ENCODE measurements around the gene BUD13.
"Not testable (repeated sequence)": the region's sequence is repeated elsewhere in the genome, so short reads cannot be mapped to it uniquely, and the experiment has no call there.

BUD13 gene

GRCh38 chr11:116792869-116793771 lies 20.3 kb upstream of the BUD13 start:
- DNase-seq: peak; percentile 38

DNA sequence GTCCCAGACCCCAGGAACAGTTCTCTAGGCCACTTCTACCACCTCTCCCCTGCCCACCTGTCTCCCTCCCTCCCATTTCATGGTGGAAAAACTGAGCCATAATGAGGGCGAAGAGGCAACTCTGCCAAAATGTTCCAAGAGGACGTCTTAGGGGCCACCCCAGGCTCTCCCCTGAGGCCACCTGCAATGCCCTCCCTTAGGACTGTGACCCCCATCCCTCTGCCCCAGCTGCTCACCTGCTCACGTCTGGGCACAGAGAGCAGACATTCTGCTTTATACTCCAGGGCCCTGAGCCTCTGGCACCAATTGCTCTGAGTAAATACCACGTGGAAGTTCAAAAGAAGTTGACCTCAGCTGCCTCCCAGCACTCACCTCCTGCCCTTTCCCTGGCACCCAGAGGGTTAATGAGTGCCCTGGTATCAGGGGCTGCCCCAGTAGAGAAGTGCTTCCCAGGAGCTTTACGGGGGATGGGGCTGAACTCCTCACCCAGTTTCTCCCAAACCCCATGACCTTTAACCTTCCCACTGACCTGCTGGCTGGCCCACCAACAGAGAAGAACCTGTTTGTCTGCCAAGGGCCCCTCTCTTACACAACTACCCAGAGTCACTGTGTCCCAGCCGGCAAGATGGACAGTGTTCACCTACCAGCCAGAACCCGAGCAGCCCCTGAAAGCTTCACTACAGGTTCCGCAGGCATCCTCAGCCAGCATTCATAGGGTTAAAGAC lies 19.5 kb upstream of the BUD13 start:
- DNase-seq: no peak

DNA sequence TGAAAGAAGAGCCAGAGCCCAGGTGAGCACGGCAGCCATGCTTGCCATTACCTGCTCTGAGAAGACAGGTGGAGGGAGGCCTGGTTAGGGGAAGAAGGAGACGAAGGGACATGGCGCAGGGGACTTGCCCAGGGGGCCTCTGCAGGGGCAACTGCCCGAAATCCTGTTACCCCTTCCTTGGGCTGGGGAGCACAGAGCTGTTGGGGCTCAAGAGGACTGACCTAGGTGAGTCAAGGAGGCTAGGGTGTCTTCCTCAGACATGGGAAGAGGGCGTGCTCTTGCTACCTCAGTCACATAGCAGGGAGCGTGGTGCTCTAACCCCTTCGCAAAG lies 19.0 kb upstream of the BUD13 start, which contains the start of gene APOA5:
Gene APOA5, minus strand, starts transcription at position 67 of the 331 bp plus-strand sequence. Its CDS starts 19 bp downstream, at position 48.
- DNase-seq: no peak

- peak; percentile 26 for DNase-seq
These were observed 18.4 kb upstream of the BUD13 start for GRCh38 chr11:116791002-116791812.

DNA sequence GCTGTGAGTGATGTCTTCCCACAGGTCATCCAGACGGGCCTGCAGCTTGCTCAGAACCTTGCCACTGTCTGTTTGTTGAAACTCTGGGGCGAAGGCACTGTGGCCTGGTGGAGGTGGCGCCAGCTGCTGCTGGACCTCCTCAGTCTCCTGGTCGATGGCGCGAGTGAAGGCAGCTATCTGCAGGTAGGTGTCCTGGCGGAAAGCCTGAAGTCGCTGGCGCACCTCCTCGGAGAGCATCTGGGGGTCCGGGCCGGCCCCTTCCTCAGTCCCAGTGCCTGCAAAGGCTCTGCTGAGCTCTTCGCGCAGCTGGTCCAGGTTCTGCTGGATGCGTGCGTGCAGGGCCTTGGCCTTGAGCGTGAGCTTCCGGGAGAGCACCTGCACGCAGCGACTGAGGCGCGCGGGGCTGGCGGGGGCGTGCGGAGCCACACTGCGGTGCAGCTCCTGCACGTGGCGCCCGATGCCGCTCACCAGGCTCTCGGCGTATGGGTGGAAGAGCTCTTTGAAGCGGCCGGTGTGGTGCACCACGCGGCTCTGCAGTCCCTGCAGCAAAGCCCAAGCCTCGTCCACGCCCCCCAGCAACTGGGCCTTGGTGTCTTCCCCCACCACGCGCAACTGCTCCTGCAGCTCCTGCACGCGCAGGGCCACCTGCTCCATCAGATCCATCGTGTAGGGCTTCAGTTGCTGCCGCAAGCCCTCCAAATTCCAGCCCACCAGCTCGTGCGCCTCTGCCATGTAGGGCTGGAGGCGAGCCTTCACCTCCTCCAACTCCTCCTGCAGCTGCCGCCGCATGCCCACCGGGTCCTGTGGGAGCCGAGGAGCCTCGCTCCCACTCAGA lies 17.6 kb upstream of the BUD13 start:
- no peak for DNase-seq

GRCh38 chr11:116788975-116789374 lies 16.2 kb upstream of the BUD13 start:
- no peak for DNase-seq

GRCh38 chr11:116788534-116788933 lies 15.7 kb upstream of the BUD13 start:
- no peak for DNase-seq

- peak; percentile 63 for DNase-seq
These were observed 15.1 kb upstream of the BUD13 start, which contains the start of gene ZPR1 for GRCh38 chr11:116787786-116788486. ZPR1 (minus strand) TSS chr11:116788023; CDS start chr11:116787990, 33 bp downstream.

DNA sequence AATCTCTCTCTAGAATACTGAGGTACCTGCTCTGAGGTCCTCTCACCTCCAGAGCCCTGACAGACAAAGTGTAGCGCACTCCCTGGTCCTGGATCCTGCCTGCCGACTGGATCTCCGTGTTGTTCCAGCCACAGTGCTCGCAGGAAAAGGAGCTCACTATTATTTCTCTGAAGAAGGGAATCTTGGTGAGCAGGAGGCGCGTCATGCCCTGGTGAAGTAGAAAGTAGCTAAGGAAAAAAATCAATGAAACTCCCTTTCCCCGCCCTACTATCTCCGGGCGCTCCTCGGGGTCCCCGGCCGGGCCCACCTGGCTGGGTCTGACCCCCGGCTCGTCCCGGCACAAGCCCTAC lies 14.6 kb upstream of the BUD13 start:
- no peak for DNase-seq

DNA sequence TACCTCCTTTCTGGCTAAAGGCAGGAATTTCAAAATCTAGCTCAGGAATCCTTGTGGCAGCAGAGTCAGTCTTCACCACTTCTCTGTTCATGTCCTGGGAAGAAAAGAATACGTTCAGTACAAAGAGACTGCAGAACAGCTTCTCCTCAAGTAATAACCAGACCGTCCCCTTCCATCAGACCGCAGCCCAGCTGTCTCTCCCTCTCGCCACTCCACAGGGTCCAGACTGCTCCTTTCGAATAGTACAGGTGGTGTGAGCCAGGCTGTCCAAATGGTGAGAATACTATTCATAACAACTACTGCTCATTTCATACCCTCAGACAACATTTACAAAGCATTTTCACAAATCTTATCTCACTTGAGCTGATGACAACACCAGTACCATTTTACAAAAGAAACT lies 14.2 kb upstream of the BUD13 start:
- no peak for DNase-seq

DNA sequence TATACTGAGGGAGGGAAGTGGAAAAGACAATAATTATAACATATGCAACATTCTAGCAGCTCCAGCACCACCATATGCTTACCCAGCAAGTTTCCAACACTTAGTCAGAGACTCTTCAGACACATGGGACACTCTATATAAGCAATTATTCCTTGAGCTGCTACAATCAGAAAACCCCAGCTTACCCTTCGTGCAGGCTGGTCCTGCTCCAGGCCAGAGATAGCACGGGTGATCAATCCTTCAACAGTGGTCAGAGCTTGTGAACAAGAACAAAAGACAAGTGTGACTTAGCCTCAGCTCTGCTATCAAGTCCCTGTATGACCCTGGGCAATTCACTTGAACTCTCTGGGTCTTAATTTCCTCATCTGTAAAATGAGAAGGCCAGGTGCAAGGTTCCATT lies 13.5 kb upstream of the BUD13 start:
- DNase-seq: no peak

DNA sequence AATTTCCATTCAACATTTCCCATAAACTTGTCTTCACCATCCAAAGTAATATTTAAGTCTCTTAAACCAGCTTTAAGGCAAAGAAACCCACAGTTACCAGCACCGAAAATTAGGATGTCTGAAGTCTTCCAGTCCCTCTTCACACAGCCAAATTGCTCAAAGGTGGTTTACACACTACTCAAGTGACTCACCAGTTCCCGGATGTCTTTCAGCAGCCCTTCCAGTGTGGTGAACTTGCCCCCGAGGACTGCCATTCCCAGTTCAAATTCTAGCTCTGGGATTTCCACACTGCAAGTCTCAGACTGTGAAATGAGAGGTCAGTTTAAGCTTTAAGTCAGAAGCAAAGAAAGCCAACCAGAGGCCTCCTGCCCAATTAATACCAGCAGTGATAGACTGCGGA lies 9.9 kb upstream of the BUD13 start:
- no peak for DNase-seq

DNA sequence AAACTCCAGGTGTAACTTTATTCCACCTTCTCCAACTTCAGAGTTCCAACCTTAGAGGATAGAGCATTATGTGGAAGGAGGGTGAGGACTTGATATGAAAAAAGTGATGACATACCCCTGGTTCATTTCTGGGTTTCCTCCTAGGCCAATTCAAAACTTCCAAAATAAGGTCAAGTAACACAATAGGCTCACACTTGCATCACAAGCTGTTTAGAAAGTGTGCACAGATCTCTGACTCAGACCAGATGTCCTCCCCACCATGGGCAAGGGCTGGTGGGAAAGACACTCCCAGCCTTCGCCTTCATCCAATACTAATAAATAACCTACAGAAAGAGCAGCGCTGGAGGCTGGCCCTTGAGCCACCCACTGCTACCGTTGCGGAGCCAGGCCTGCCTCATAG lies 5.8 kb upstream of the BUD13 start:
- DNase-seq: peak; percentile 39

- DNase-seq: peak; percentile 43
These were observed 4.3 kb upstream of the BUD13 start for GRCh38 chr11:116777056-116777455.

GRCh38 chr11:116776522-116776984 lies 3.8 kb upstream of the BUD13 start:
- no peak for DNase-seq

- no peak for DNase-seq
These were observed 3.2 kb upstream of the BUD13 start for GRCh38 chr11:116775975-116776374.

DNA sequence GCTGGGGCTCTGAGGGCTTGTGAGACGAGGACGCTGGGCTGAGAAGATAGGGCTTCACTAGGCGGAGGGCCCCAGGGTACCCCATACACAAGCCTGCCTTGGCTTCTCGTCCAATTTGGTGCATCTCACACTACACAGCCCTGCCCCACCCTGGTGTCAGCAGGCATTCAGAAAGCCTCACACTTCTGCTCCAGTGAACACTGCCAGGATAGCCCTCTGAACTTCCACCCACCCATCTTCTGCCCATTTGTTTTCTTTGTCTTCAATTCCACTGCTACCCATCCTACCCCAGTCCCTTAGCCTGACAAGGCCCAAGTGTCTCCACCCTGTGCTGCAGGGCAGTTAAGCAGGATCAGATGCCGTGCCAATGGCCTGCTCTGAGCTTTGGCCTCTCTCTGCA lies 1.9 kb upstream of the BUD13 start:
- DNase-seq: no peak

- peak; percentile 81 for DNase-seq
These were observed 663 bp upstream of the BUD13 start for GRCh38 chr11:116773203-116774097.

DNA sequence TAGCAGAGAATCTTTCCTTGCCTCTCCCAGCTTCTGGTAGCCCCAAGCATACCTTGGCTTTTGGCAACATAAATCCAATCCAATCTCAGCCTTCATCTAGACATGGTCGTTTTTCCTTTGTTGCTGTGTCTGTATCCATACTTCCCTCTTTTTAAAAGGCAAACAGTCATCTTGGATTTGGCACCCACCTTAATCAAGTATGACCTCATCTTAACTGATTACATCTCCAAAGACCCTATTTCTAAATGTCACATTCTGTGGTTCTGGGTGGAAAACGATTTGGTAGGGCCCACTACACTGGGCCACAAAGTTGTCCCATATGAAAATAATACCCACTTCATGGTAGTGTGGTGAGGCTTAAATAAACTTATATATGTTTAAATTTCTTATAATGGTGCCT lies 852 bp downstream of the BUD13 start:
- no peak for DNase-seq

GRCh38 chr11:116762132-116762531 lies 10.7 kb downstream of the BUD13 start:
- DNase-seq: no peak

- not testable (repeated sequence) for DNase-seq
These were observed 16.7 kb downstream of the BUD13 start for GRCh38 chr11:116756044-116756443.
